ENCODE results near the gene SLC25A25. TPM values are rescaled to one million over a fixed set of nuclear protein-coding genes. Genes with fewer than 3 reads are reported as not detected.

SLC25A25 gene
- total and polyA plus RNA-seq, 2 of the 8 experiments (the other 6 are each of a cell fraction or from before 2014, with no cell fraction given) = 6.5 to 18.5 TPM

DNA sequence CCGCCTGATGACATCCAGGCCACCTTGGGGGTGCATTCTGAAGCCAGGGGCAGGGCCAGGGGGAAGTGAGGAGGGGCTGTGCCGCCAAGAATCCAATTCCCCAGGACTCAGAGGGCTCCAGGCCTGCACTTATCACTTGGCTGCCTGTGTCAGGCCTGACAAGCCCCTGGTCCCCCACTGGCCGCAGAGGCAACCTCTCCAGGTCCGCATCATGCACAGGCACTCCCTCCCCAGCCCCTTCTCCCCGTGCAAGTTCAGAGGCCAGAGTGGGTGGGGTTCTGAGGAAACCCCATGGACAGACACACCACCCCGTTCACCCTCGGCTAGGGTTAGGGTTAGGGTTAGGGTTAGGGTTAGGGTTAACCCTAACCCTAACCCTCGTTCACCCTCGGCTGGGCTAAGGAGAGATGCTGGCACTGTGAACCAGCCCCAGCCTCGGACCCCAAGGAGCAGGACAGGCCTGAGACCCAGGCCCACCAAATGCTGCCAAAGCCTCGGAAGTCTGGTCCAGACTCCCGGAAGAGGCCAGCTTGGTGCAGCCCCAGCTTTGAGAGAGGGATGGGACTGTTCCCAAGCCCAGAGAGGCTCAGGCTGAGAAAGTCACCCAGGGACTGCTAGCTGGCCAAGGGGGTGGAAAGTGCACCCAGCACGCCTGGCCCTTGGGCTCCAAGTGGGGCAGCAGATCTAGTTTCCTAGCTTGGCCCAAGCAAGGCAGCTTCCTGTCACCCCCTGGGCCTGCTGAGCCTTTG is 86.1 kb downstream of the SLC25A25 start (continued):
- TF ChIP-seq, protein P1, sequence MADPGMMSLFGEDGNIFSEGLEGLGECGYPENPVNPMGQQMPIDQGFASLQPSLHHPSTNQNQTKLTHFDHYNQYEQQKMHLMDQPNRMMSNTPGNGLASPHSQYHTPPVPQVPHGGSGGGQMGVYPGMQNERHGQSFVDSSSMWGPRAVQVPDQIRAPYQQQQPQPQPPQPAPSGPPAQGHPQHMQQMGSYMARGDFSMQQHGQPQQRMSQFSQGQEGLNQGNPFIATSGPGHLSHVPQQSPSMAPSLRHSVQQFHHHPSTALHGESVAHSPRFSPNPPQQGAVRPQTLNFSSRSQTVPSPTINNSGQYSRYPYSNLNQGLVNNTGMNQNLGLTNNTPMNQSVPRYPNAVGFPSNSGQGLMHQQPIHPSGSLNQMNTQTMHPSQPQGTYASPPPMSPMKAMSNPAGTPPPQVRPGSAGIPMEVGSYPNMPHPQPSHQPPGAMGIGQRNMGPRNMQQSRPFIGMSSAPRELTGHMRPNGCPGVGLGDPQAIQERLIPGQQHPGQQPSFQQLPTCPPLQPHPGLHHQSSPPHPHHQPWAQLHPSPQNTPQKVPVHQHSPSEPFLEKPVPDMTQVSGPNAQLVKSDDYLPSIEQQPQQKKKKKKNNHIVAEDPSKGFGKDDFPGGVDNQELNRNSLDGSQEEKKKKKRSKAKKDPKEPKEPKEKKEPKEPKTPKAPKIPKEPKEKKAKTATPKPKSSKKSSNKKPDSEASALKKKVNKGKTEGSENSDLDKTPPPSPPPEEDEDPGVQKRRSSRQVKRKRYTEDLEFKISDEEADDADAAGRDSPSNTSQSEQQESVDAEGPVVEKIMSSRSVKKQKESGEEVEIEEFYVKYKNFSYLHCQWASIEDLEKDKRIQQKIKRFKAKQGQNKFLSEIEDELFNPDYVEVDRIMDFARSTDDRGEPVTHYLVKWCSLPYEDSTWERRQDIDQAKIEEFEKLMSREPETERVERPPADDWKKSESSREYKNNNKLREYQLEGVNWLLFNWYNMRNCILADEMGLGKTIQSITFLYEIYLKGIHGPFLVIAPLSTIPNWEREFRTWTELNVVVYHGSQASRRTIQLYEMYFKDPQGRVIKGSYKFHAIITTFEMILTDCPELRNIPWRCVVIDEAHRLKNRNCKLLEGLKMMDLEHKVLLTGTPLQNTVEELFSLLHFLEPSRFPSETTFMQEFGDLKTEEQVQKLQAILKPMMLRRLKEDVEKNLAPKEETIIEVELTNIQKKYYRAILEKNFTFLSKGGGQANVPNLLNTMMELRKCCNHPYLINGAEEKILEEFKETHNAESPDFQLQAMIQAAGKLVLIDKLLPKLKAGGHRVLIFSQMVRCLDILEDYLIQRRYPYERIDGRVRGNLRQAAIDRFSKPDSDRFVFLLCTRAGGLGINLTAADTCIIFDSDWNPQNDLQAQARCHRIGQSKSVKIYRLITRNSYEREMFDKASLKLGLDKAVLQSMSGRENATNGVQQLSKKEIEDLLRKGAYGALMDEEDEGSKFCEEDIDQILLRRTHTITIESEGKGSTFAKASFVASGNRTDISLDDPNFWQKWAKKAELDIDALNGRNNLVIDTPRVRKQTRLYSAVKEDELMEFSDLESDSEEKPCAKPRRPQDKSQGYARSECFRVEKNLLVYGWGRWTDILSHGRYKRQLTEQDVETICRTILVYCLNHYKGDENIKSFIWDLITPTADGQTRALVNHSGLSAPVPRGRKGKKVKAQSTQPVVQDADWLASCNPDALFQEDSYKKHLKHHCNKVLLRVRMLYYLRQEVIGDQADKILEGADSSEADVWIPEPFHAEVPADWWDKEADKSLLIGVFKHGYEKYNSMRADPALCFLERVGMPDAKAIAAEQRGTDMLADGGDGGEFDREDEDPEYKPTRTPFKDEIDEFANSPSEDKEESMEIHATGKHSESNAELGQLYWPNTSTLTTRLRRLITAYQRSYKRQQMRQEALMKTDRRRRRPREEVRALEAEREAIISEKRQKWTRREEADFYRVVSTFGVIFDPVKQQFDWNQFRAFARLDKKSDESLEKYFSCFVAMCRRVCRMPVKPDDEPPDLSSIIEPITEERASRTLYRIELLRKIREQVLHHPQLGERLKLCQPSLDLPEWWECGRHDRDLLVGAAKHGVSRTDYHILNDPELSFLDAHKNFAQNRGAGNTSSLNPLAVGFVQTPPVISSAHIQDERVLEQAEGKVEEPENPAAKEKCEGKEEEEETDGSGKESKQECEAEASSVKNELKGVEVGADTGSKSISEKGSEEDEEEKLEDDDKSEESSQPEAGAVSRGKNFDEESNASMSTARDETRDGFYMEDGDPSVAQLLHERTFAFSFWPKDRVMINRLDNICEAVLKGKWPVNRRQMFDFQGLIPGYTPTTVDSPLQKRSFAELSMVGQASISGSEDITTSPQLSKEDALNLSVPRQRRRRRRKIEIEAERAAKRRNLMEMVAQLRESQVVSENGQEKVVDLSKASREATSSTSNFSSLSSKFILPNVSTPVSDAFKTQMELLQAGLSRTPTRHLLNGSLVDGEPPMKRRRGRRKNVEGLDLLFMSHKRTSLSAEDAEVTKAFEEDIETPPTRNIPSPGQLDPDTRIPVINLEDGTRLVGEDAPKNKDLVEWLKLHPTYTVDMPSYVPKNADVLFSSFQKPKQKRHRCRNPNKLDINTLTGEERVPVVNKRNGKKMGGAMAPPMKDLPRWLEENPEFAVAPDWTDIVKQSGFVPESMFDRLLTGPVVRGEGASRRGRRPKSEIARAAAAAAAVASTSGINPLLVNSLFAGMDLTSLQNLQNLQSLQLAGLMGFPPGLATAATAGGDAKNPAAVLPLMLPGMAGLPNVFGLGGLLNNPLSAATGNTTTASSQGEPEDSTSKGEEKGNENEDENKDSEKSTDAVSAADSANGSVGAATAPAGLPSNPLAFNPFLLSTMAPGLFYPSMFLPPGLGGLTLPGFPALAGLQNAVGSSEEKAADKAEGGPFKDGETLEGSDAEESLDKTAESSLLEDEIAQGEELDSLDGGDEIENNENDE (IDR thresholded peaks at IDR 0.05; ENCODE audit: insufficient replicate concordance, low read length) = no peak
- TF ChIP-seq GTF2F1 (IDR thresholded peaks at IDR 0.05; ENCODE audit: borderline replicate concordance, low read depth, low read length) (no peak), TAF1 (IDR thresholded peaks at IDR 0.05; ENCODE audit: low read depth, low read length) (no peak), SP4 (IDR thresholded peaks at IDR 0.05; ENCODE audit: low read length) (no peak), YY1 (IDR thresholded peaks at IDR 0.05; ENCODE audit: low read depth, low read length) (no peak), TBP (IDR thresholded peaks at IDR 0.05; ENCODE audit: low read depth, low read length) (no peak), POLR2A (IDR thresholded peaks at IDR 0.05; ENCODE audit: control extremely low read depth in 1 of 2, low read depth in 2 of 2, low read length in 2 of 2) (no peak), NANOG (IDR thresholded peaks at IDR 0.05; ENCODE audit: insufficient read depth, low read depth, low read length, poor library complexity, severe bottlenecking) (no peak), CBX8 (IDR thresholded peaks at IDR 0.05; ENCODE audit: borderline replicate concordance, low read depth, low read length) (no peak), HDAC2 (IDR thresholded peaks at IDR 0.05; ENCODE audit: borderline replicate concordance in 1 of 2, low read depth in 2 of 2, low read length in 2 of 2) (no peak)
- TF ChIP-seq, protein P2, sequence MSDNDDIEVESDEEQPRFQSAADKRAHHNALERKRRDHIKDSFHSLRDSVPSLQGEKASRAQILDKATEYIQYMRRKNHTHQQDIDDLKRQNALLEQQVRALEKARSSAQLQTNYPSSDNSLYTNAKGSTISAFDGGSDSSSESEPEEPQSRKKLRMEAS (IDR thresholded peaks at IDR 0.05) = no peak
